Melanocyte of skin (primary cell): ENCODE data around the gene DHFR. TPM values are rescaled to one million over a fixed set of nuclear protein-coding genes. Genes with fewer than 3 reads are reported as not detected.

ENCODE experiments used
- small RNA-seq, 2 donors: library from RNA; depleted of rRNA; stranded (forward); fragments of <200 nt; gene quantifications; one replicate each; pipeline ENCODE3, GENCODE V24; 2012
- total RNA-seq, 2 donors: library from RNA; depleted of rRNA; stranded (reverse); fragments of >200 nt; gene quantifications; 2 replicates each; pipeline ENCODE4 v1.2.3, GENCODE V29; 2012

Gene DHFR
- 10 to 100 TPM; 22.0 to 45.3 TPM for total RNA-seq

DNA sequence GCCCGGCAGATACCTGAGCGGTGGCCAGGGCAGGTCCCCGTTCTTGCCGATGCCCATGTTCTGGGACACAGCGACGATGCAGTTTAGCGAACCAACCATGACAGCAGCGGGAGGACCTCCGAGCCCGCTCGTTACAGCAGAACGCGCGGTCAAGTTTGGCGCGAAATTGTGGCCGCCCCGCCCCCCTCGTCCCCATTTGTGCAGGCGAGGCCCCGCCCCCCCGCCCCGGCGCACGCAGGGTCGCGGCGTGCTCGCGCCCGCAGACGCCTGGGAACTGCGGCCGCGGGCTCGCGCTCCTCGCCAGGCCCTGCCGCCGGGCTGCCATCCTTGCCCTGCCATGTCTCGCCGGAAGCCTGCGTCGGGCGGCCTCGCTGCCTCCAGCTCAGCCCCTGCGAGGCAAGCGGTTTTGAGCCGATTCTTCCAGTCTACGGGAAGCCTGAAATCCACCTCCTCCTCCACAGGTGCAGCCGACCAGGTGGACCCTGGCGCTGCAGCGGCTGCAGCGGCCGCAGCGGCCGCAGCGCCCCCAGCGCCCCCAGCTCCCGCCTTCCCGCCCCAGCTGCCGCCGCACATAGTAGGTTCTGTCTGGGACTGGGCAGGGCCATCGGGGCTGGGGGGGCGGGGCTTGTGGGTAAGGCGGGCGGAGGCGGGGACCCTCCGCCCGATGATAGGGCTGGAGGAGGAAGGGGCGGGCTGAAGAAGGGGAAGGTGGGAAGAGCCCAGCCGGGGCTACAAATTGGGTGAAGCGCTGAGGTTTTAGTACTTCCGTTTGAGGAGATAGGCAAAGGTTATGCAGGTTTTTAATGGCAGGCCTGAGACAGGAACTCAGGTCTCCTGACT is at the start of gene DHFR, which contains the start of gene MSH3:
Gene DHFR, minus strand, starts transcription at position 593 of the 840 bp plus-strand sequence. Its CDS starts 494 bp downstream, at position 99.
Gene MSH3, plus strand, starts transcription at position 262 of the 840 bp plus-strand sequence. Its CDS starts 76 bp downstream, at position 338.

Small RNA genes within 50 kb of the gene (small RNA-seq; reads per million reads assigned to genes)
- gene DBIP2, result 0 reads per million in 2 donors
- 0.12 to 0.30 reads per million in 2 donors for gene MTRNR2L2

Other genes with a start within 250 kb of the DHFR start
- 100 to 1,000 TPM; 212 to 270 TPM for gene ZFYVE16, start 246.9 kb downstream of the DHFR start, total RNA-seq
- gene FAM151B, start 166.9 kb downstream of the DHFR start, total RNA-seq, result 1 to 10 TPM; 5.2 to 7.0 TPM
- gene ANKRD34B, start 84.7 kb downstream of the DHFR start, total RNA-seq, result not detected
- gene MSH3, start 331 bp downstream of the DHFR start, total RNA-seq, result 10 to 100 TPM; 12.7 to 13.4 TPM